Activated naive CD8-positive, alpha-beta T cell treated with anti-CD3 and anti-CD28 coated beads, Interleukin-2, amount 50 U/mL, for 24 hours (primary cell): ENCODE results near the gene UBR4.

ENCODE experiments used
- ATAC-seq: fragments of 150-1000 bp; cut with Tn5 transposase; one replicate; pipeline ENCODE4 v1.10.0; 2021
- DNase-seq: peaks from one replicate; pipeline ENCODE4 v3.0.0; 2021
- H3K27ac Mint-ChIP-seq: one replicate; pipeline ENCODE4 v1.8.0; 2021; ENCODE audit warnings: mild to moderate bottlenecking, mixed read lengths
- H3K27me3 Mint-ChIP-seq: one replicate; pipeline ENCODE4 v1.8.0; 2021; ENCODE audit warnings: mixed read lengths
- H3K36me3 Mint-ChIP-seq: one replicate; pipeline ENCODE4 v1.8.0; 2021; ENCODE audit warnings: low read depth, mixed read lengths
- H3K4me1 Mint-ChIP-seq: one replicate; pipeline ENCODE4 v1.8.0; 2021; ENCODE audit warnings: mixed read lengths
- H3K4me3 Mint-ChIP-seq: one replicate; pipeline ENCODE4 v1.8.0; 2021; ENCODE audit warnings: mild to moderate bottlenecking, moderate library complexity, mixed read lengths
- H3K9me3 Mint-ChIP-seq: one replicate; pipeline ENCODE4 v1.8.0; 2021; ENCODE audit warnings: mixed read lengths

UBR4 gene

GRCh38 chr1:19160831-19161230, 49.2 kb downstream of the UBR4 start:
- Mint-ChIP-seq H3K4me3 (no peak overlapping the region), H3K27me3 (no peaks in the 10 kb centered on the region), H3K36me3 (peaks cover 81% of the 10 kb centered on the region), H3K4me1 (no peaks in the 10 kb centered on the region), H3K9me3 (no peaks in the 10 kb centered on the region), H3K27ac (no peak overlapping the region)
- no peak for DNase-seq
- ATAC-seq = no peak

GRCh38 chr1:19157653-19158052, 52.4 kb downstream of the UBR4 start:
- H3K4me3 Mint-ChIP-seq = no peak overlapping the region
- H3K27ac Mint-ChIP-seq = no peak overlapping the region
- H3K36me3 Mint-ChIP-seq = peaks cover 81% of the 10 kb centered on the region
- H3K9me3 Mint-ChIP-seq = no peaks in the 10 kb centered on the region
- ATAC-seq (no peak), DNase-seq (no peak)
- no peaks in the 10 kb centered on the region for H3K27me3 Mint-ChIP-seq
- H3K4me1 Mint-ChIP-seq = no peaks in the 10 kb centered on the region

- no peak for DNase-seq
- H3K4me1 Mint-ChIP-seq = no peaks in the 10 kb centered on the region
- no peak overlapping the region for H3K27ac Mint-ChIP-seq
- peaks cover 84% of the 10 kb centered on the region for H3K36me3 Mint-ChIP-seq
- no peaks in the 10 kb centered on the region for H3K9me3 Mint-ChIP-seq
- no peaks in the 10 kb centered on the region for H3K27me3 Mint-ChIP-seq
- no peak overlapping the region for H3K4me3 Mint-ChIP-seq
- ATAC-seq = no peak
Observed at GRCh38 chr1:19156676-19157075, 53.4 kb downstream of the UBR4 start.

- peaks cover 83% of the 10 kb centered on the region for H3K36me3 Mint-ChIP-seq
- no peak overlapping the region for H3K27ac Mint-ChIP-seq
- no peak for ATAC-seq
- H3K4me1 Mint-ChIP-seq = no peaks in the 10 kb centered on the region
- no peaks in the 10 kb centered on the region for H3K27me3 Mint-ChIP-seq
- no peaks in the 10 kb centered on the region for H3K9me3 Mint-ChIP-seq
- no peak overlapping the region for H3K4me3 Mint-ChIP-seq
- DNase-seq = no peak
Observed at GRCh38 chr1:19154876-19155275, 55.2 kb downstream of the UBR4 start.

GRCh38 chr1:19153169-19153568, 56.9 kb downstream of the UBR4 start:
- Mint-ChIP-seq H3K27me3 (no peaks in the 10 kb centered on the region), H3K9me3 (no peaks in the 10 kb centered on the region), H3K27ac (no peak overlapping the region), H3K36me3 (peaks cover 87% of the 10 kb centered on the region), H3K4me3 (no peak overlapping the region), H3K4me1 (no peaks in the 10 kb centered on the region)
- ATAC-seq (no peak), DNase-seq (no peak)

GRCh38 chr1:19151537-19151936, 58.5 kb downstream of the UBR4 start:
- no peaks in the 10 kb centered on the region for H3K27me3 Mint-ChIP-seq
- ATAC-seq (no peak), DNase-seq (no peak)
- H3K9me3 Mint-ChIP-seq = no peaks in the 10 kb centered on the region
- no peaks in the 10 kb centered on the region for H3K4me1 Mint-ChIP-seq
- peaks cover 90% of the 10 kb centered on the region for H3K36me3 Mint-ChIP-seq
- no peak overlapping the region for H3K4me3 Mint-ChIP-seq
- H3K27ac Mint-ChIP-seq = no peak overlapping the region

- ATAC-seq = no peak
- DNase-seq = no peak
- Mint-ChIP-seq H3K27me3 (no peaks in the 10 kb centered on the region), H3K36me3 (peaks cover 90% of the 10 kb centered on the region), H3K4me3 (no peak overlapping the region), H3K4me1 (no peaks in the 10 kb centered on the region), H3K9me3 (no peaks in the 10 kb centered on the region), H3K27ac (no peak overlapping the region)
Observed at GRCh38 chr1:19149736-19150135, 60.3 kb downstream of the UBR4 start.

GRCh38 chr1:19140465-19140864, 69.6 kb downstream of the UBR4 start:
- ATAC-seq = no peak
- peaks cover 88% of the 10 kb centered on the region for H3K36me3 Mint-ChIP-seq
- H3K27ac Mint-ChIP-seq = no peak overlapping the region
- H3K9me3 Mint-ChIP-seq = no peaks in the 10 kb centered on the region
- no peak for DNase-seq
- no peak overlapping the region for H3K4me3 Mint-ChIP-seq
- no peaks in the 10 kb centered on the region for H3K27me3 Mint-ChIP-seq
- no peaks in the 10 kb centered on the region for H3K4me1 Mint-ChIP-seq

- DNase-seq = no peak
- Mint-ChIP-seq H3K27ac (peak overlapping the region; percentile 69), H3K9me3 (no peaks in the 10 kb centered on the region), H3K27me3 (no peaks in the 10 kb centered on the region), H3K36me3 (peaks cover 89% of the 10 kb centered on the region), H3K4me1 (no peaks in the 10 kb centered on the region), H3K4me3 (no peak overlapping the region)
- ATAC-seq = no peak
Observed at GRCh38 chr1:19139711-19140110, 70.4 kb downstream of the UBR4 start.

- Mint-ChIP-seq H3K36me3 (peaks cover 89% of the 10 kb centered on the region), H3K27ac (no peak overlapping the region), H3K4me3 (no peak overlapping the region), H3K27me3 (no peaks in the 10 kb centered on the region), H3K9me3 (peaks cover 5% of the 10 kb centered on the region), H3K4me1 (no peaks in the 10 kb centered on the region)
- ATAC-seq = no peak
- no peak for DNase-seq
Observed at GRCh38 chr1:19138958-19139581, 71.0 kb downstream of the UBR4 start.

GRCh38 chr1:19138331-19138730, 71.7 kb downstream of the UBR4 start:
- no peak for DNase-seq
- H3K9me3 Mint-ChIP-seq = peaks cover 5% of the 10 kb centered on the region
- no peak overlapping the region for H3K4me3 Mint-ChIP-seq
- H3K27me3 Mint-ChIP-seq = no peaks in the 10 kb centered on the region
- H3K36me3 Mint-ChIP-seq = peaks cover 85% of the 10 kb centered on the region
- H3K4me1 Mint-ChIP-seq = no peaks in the 10 kb centered on the region
- ATAC-seq = peak; percentile 7
- H3K27ac Mint-ChIP-seq = no peak overlapping the region

- H3K36me3 Mint-ChIP-seq = peaks cover 89% of the 10 kb centered on the region
- no peak for ATAC-seq
Observed at GRCh38 chr1:19137158-19137557, 72.9 kb downstream of the UBR4 start.

GRCh38 chr1:19133360-19133759, 76.7 kb downstream of the UBR4 start:
- DNase-seq = no peak
- Mint-ChIP-seq H3K9me3 (peaks cover 5% of the 10 kb centered on the region), H3K27me3 (no peaks in the 10 kb centered on the region), H3K4me1 (no peaks in the 10 kb centered on the region), H3K4me3 (no peak overlapping the region), H3K27ac (no peak overlapping the region), H3K36me3 (peaks cover 83% of the 10 kb centered on the region)
- ATAC-seq = no peak

More at GRCh38 chr1:19137158-19137557, 72.9 kb downstream of the UBR4 start:
- Mint-ChIP-seq H3K27me3 (no peaks in the 10 kb centered on the region), H3K9me3 (peaks cover 5% of the 10 kb centered on the region), H3K4me3 (no peak overlapping the region), H3K27ac (no peak overlapping the region), H3K4me1 (no peaks in the 10 kb centered on the region)
- no peak for DNase-seq

- Mint-ChIP-seq H3K27me3 (no peaks in the 10 kb centered on the region), H3K27ac (peak overlapping the region; percentile 59), H3K9me3 (peaks cover 5% of the 10 kb centered on the region), H3K4me3 (no peak overlapping the region), H3K4me1 (peaks cover 17% of the 10 kb centered on the region), H3K36me3 (peaks cover 80% of the 10 kb centered on the region)
- DNase-seq = no peak
- ATAC-seq = no peak
Observed at GRCh38 chr1:19130468-19130867, 79.6 kb downstream of the UBR4 start.

GRCh38 chr1:19128968-19129514, 81.0 kb downstream of the UBR4 start:
- Mint-ChIP-seq H3K36me3 (peaks cover 80% of the 10 kb centered on the region), H3K4me3 (no peak overlapping the region), H3K9me3 (no peaks in the 10 kb centered on the region), H3K27ac (peak overlapping the region; percentile 32), H3K27me3 (no peaks in the 10 kb centered on the region), H3K4me1 (peaks cover 32% of the 10 kb centered on the region)
- ATAC-seq (no peak), DNase-seq (no peak)

GRCh38 chr1:19124273-19124672, 85.8 kb downstream of the UBR4 start:
- peak; percentile 88 for ATAC-seq
- Mint-ChIP-seq H3K4me3 (peak overlapping the region; percentile 56), H3K27me3 (no peaks in the 10 kb centered on the region), H3K9me3 (no peaks in the 10 kb centered on the region), H3K4me1 (peaks cover 39% of the 10 kb centered on the region), H3K36me3 (peaks cover 89% of the 10 kb centered on the region), H3K27ac (peak overlapping the region; percentile 90)
- peak; percentile 29 for DNase-seq
